GM21447 (cell line): ENCODE data around the gene ZDHHC20.

Source experiments
- ATAC-seq: cut with Tn5 transposase; IDR thresholded peaks from one replicate; pipeline ENCODE4 v1.9.1; 2021; ENCODE audit not compliant: unreplicated experiment

ZDHHC20 gene

GRCh38 chr13:21458813-21459701 lies at the start of gene ZDHHC20:
TSS of gene ZDHHC20 (minus strand) at chr13:21459303. CDS start at chr13:21459171, 132 bp downstream.
- peak; percentile 77 for ATAC-seq

- no peak for ATAC-seq
These were observed 45.3 kb upstream of the ZDHHC20 start for GRCh38 chr13:21504379-21504778.

- no peak for ATAC-seq
These were observed 42.6 kb upstream of the ZDHHC20 start for GRCh38 chr13:21501686-21502085.

- no peak for ATAC-seq
These were observed 27.2 kb upstream of the ZDHHC20 start for GRCh38 chr13:21486322-21486721.

GRCh38 chr13:21483748-21484147 lies 24.6 kb upstream of the ZDHHC20 start:
- ATAC-seq: no peak

GRCh38 chr13:21481359-21481758 lies 22.3 kb upstream of the ZDHHC20 start:
- no peak for ATAC-seq

- no peak for ATAC-seq
These were observed 20.0 kb upstream of the ZDHHC20 start for GRCh38 chr13:21478881-21479808.

GRCh38 chr13:21476893-21477472 lies 17.9 kb upstream of the ZDHHC20 start:
- ATAC-seq: peak; percentile 89

GRCh38 chr13:21475115-21475514 lies 16.0 kb upstream of the ZDHHC20 start:
- ATAC-seq: no peak

- no peak for ATAC-seq
These were observed 11.7 kb upstream of the ZDHHC20 start for GRCh38 chr13:21470785-21471184.

- no peak for ATAC-seq
These were observed 7.4 kb upstream of the ZDHHC20 start for GRCh38 chr13:21466527-21466926.

- ATAC-seq: no peak
These were observed 6.6 kb upstream of the ZDHHC20 start for GRCh38 chr13:21465710-21466160.

- ATAC-seq: no peak
These were observed 4.3 kb upstream of the ZDHHC20 start for GRCh38 chr13:21463424-21463823.

GRCh38 chr13:21461131-21461530 lies 2.0 kb upstream of the ZDHHC20 start:
- no peak for ATAC-seq

- ATAC-seq: peak; percentile 55
These were observed 671 bp downstream of the ZDHHC20 start for GRCh38 chr13:21458451-21458812.

GRCh38 chr13:21453387-21454081 lies 5.6 kb downstream of the ZDHHC20 start:
- ATAC-seq: no peak

- no peak for ATAC-seq
These were observed 8.2 kb downstream of the ZDHHC20 start for GRCh38 chr13:21450936-21451335.

GRCh38 chr13:21446656-21447055 lies 12.4 kb downstream of the ZDHHC20 start:
- no peak for ATAC-seq

- no peak for ATAC-seq
These were observed 13.3 kb downstream of the ZDHHC20 start for GRCh38 chr13:21445759-21446158.

GRCh38 chr13:21443171-21443570 lies 15.9 kb downstream of the ZDHHC20 start:
- ATAC-seq: no peak

GRCh38 chr13:21436582-21436981 lies 22.5 kb downstream of the ZDHHC20 start:
- ATAC-seq: no peak
